ENCODE measurements around the gene SKAP1.
"Not testable (repeated sequence)": the region's sequence is repeated elsewhere in the genome, so short reads cannot be mapped to it uniquely, and the experiment has no call there.

GRCh38 chr17:48207036-48207435 is 223.0 kb downstream of the SKAP1 start:
- not testable (repeated sequence) for TF ChIP-seq CTCF (IDR thresholded peaks at IDR 0.05; ENCODE audit: low read depth, low read length); EZH2phosphoT487 (IDR thresholded peaks at IDR 0.05; ENCODE audit: low read depth)
